SK-N-SH treated with all-trans-retinoic acid at 6 μM for 48 hours (cell line): ENCODE results near the gene CDC42EP5.

Source experiments
- ATAC-seq: fragments of 200-7000 bp; cut with Tn5 transposase; 3 replicates; pipeline ENCODE4 v1.9.1; 2020; ENCODE audit warnings: mild to moderate bottlenecking, moderate library complexity
- ARNTL ChIP-seq: fragments of 450-650 bp; formaldehyde crosslinking; IDR thresholded peaks from 2 replicates; pipeline ENCODE4 v1.5.0; 2020; ENCODE audit warnings: low read depth, mild to moderate bottlenecking, moderate library complexity, borderline replicate concordance
- BACH2 ChIP-seq: fragments of 250-450 bp; sonication (Bioruptor Pico); IDR thresholded peaks from 2 replicates; pipeline ENCODE4 v1.9.0; 2021; ENCODE audit warnings: mild to moderate bottlenecking, borderline replicate concordance
- CSDC2 ChIP-seq: fragments of 250-450 bp; sonication (Bioruptor Pico); IDR thresholded peaks from 2 replicates; pipeline ENCODE4 v1.5.0; 2020; ENCODE audit warnings: mild to moderate bottlenecking, moderate library complexity
- CSRNP3 ChIP-seq: fragments of 250-450 bp; sonication (Bioruptor Pico); IDR thresholded peaks from 2 replicates; pipeline ENCODE4 v1.5.1; 2021; ENCODE audit warnings: mild to moderate bottlenecking, moderate library complexity
- ESRRG ChIP-seq: fragments of 250-450 bp; sonication (Bioruptor Pico); IDR thresholded peaks from 2 replicates; pipeline ENCODE4 v1.6.1; 2021; ENCODE audit warnings: mild to moderate bottlenecking
- GLIS3 ChIP-seq: fragments of 250-450 bp; sonication (Bioruptor Pico); IDR thresholded peaks from 2 replicates; pipeline ENCODE4 v1.5.0; 2020; ENCODE audit warnings: mild to moderate bottlenecking, moderate library complexity
- ISL1 ChIP-seq: fragments of 250-450 bp; sonication (Bioruptor Pico); IDR thresholded peaks from 2 replicates; pipeline ENCODE4 v2.1.2; 2022; ENCODE audit warnings: mild to moderate bottlenecking, moderate library complexity
- OSR1 ChIP-seq: fragments of 250-450 bp; sonication (Bioruptor Pico); IDR thresholded peaks from 2 replicates; pipeline ENCODE4 v1.8.0; 2022; ENCODE audit warnings: moderate library complexity, mild to moderate bottlenecking, inconsistent platforms
- PATZ1 ChIP-seq: fragments of 250-450 bp; sonication (Bioruptor Pico); IDR thresholded peaks from 2 replicates; pipeline ENCODE4 v1.8.0; 2020; ENCODE audit warnings: mild to moderate bottlenecking, moderate library complexity, borderline replicate concordance
- POU6F1 ChIP-seq: fragments of 250-450 bp; sonication (Bioruptor Pico); IDR thresholded peaks from 2 replicates; pipeline ENCODE4 v1.8.0; 2021; ENCODE audit warnings: low read depth, mild to moderate bottlenecking, moderate library complexity, borderline replicate concordance
- PPARA ChIP-seq: fragments of 250-450 bp; sonication (Bioruptor Pico); IDR thresholded peaks from 2 replicates; pipeline ENCODE4 v1.5.0; 2020; ENCODE audit warnings: mild to moderate bottlenecking, borderline replicate concordance
- RARB ChIP-seq: fragments of 250-450 bp; sonication (Bioruptor Pico); IDR thresholded peaks from 2 replicates; pipeline ENCODE4 v1.8.0; 2021; ENCODE audit warnings: mild to moderate bottlenecking, moderate library complexity
- SNAI2 ChIP-seq: fragments of 250-450 bp; sonication (Bioruptor Pico); IDR thresholded peaks from 2 replicates; pipeline ENCODE4 v1.5.0; 2020; ENCODE audit warnings: mild to moderate bottlenecking, moderate library complexity
- TCF4 ChIP-seq: fragments of 250-450 bp; sonication (Bioruptor Pico); IDR thresholded peaks from 2 replicates; pipeline ENCODE4 v1.8.0; 2021; ENCODE audit warnings: mild to moderate bottlenecking, moderate library complexity, borderline replicate concordance
- TSHZ2 ChIP-seq: fragments of 250-450 bp; sonication (Bioruptor Pico); IDR thresholded peaks from 2 replicates; pipeline ENCODE4 v1.5.0; 2020; ENCODE audit warnings: mild to moderate bottlenecking, moderate library complexity
- ZC3H10 ChIP-seq: fragments of 250-450 bp; sonication (Bioruptor Pico); IDR thresholded peaks from 2 replicates; pipeline ENCODE4 v1.5.1; 2021; ENCODE audit warnings: mild to moderate bottlenecking, moderate library complexity
- ZFP3 ChIP-seq: fragments of 250-450 bp; sonication (Bioruptor Pico); IDR thresholded peaks from 2 replicates; pipeline ENCODE4 v1.5.0; 2020; ENCODE audit warnings: mild to moderate bottlenecking, moderate library complexity
- ZFP30 ChIP-seq: fragments of 450-650 bp; formaldehyde crosslinking; IDR thresholded peaks from 2 replicates; pipeline ENCODE4 v1.5.0; 2022; ENCODE audit warnings: mild to moderate bottlenecking, moderate library complexity
- ZNF565 ChIP-seq: fragments of 450-650 bp; formaldehyde crosslinking; conservative IDR thresholded peaks from 2 replicates; pipeline ENCODE4 v1.5.0; 2020; ENCODE audit warnings: low read depth, mild to moderate bottlenecking, moderate library complexity
- ZNF70 ChIP-seq: fragments of 450-650 bp; formaldehyde crosslinking; IDR thresholded peaks from 2 replicates; pipeline ENCODE4 v1.5.0; 2020; ENCODE audit warnings: mild to moderate bottlenecking, moderate library complexity
- ZNF8 ChIP-seq: fragments of 450-650 bp; formaldehyde crosslinking; IDR thresholded peaks from 2 replicates; pipeline ENCODE4 v1.5.0; 2020; ENCODE audit warnings: mild to moderate bottlenecking, moderate library complexity
- TF ChIP-seq, protein P1 (sequence below): fragments of 250-450 bp; sonication (Bioruptor Pico); IDR thresholded peaks from 2 replicates; pipeline ENCODE4 v1.5.1; 2020; ENCODE audit warnings: low read depth, mild to moderate bottlenecking, moderate library complexity

Gene CDC42EP5

DNA sequence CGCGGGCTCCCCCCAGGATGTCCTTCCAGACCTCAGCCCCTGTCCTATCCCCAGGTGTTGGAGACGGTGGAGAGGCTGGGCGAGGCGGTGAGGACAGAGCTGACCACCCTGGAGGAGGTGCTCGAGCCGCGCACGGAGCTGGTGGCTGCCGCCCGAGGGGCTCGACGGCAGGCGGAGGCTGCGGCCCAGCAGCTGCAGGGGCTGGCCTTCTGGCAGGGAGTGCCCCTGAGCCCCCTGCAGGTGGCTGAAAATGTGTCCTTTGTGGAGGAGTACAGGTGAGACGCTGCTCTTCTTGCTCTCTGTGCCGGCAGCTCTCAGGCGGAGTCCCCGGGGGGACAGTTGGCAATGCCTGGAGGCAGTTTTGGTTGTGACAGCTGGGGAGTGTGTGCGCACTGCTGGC lies 51.0 kb downstream of the CDC42EP5 start:
- ATAC-seq = no peak
- TF ChIP-seq ZFP30 (CRISPR knock-in tag) (no peak), PATZ1 (CRISPR knock-in tag) (no peak), SNAI2 (CRISPR knock-in tag) (no peak), TSHZ2 (CRISPR knock-in tag) (no peak), POU6F1 (CRISPR knock-in tag) (no peak), TCF4 (no peak), ZNF565 (CRISPR knock-in tag) (no peak), ESRRG (CRISPR knock-in tag) (no peak), OSR1 (CRISPR knock-in tag) (no peak), CSRNP3 (CRISPR knock-in tag) (no peak), ZNF8 (CRISPR knock-in tag) (no peak), CSDC2 (CRISPR knock-in tag) (no peak), ZC3H10 (CRISPR knock-in tag) (no peak), RARB (CRISPR knock-in tag) (no peak), ARNTL (CRISPR knock-in tag) (no peak), BACH2 (CRISPR knock-in tag) (no peak), GLIS3 (CRISPR knock-in tag) (no peak), ZFP3 (CRISPR knock-in tag) (no peak)
- TF ChIP-seq, protein P1, sequence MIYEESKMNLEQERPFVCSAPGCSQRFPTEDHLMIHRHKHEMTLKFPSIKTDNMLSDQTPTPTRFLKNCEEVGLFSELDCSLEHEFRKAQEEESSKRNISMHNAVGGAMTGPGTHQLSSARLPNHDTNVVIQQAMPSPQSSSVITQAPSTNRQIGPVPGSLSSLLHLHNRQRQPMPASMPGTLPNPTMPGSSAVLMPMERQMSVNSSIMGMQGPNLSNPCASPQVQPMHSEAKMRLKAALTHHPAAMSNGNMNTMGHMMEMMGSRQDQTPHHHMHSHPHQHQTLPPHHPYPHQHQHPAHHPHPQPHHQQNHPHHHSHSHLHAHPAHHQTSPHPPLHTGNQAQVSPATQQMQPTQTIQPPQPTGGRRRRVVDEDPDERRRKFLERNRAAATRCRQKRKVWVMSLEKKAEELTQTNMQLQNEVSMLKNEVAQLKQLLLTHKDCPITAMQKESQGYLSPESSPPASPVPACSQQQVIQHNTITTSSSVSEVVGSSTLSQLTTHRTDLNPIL (CRISPR knock-in tag) = no peak
- TF ChIP-seq, all 23 proteins: peak for 0

- ATAC-seq = no peak
- TF ChIP-seq CSDC2 (CRISPR knock-in tag) (no peak), RARB (CRISPR knock-in tag) (no peak), ISL1 (CRISPR knock-in tag) (no peak), PPARA (CRISPR knock-in tag) (no peak), OSR1 (CRISPR knock-in tag) (no peak), PATZ1 (CRISPR knock-in tag) (no peak), POU6F1 (CRISPR knock-in tag) (no peak), ZNF70 (CRISPR knock-in tag) (no peak), SNAI2 (CRISPR knock-in tag) (no peak), ZNF565 (CRISPR knock-in tag) (no peak), TSHZ2 (CRISPR knock-in tag) (no peak), ZC3H10 (CRISPR knock-in tag) (no peak)
- TF ChIP-seq, protein P1 (CRISPR knock-in tag) = no peak
Observed at GRCh38 chr19:54421521-54421920, 51.6 kb downstream of the CDC42EP5 start.
